HK-2 (cell line): ENCODE data around the gene RAG1.

Experiments
- DNase-seq: peaks from one replicate; pipeline ENCODE4 v3.0.0-alpha.2; 2018; ENCODE audit not compliant: unreplicated experiment

The RAG1 gene

DNA sequence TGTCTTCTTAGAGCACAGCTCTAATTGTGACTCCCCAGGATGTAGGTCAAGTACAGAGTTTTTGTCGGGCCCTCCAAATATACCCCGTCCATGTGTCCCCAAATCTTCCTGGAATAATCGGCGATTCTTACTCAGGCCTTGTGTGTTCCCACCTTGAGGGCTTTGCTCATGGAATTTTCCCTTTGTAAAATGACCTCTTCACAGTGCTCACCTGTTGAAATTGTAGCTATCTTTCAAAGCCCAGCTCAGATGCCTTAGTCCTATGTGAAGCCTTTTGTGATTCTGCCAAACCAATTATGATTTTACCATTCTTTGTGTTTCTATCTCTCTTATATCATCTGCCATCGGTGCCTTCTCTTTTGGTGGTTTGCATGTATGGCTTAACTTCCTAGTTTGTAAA lies 60.3 kb downstream of the RAG1 start:
- DNase-seq, result no peak

DNA sequence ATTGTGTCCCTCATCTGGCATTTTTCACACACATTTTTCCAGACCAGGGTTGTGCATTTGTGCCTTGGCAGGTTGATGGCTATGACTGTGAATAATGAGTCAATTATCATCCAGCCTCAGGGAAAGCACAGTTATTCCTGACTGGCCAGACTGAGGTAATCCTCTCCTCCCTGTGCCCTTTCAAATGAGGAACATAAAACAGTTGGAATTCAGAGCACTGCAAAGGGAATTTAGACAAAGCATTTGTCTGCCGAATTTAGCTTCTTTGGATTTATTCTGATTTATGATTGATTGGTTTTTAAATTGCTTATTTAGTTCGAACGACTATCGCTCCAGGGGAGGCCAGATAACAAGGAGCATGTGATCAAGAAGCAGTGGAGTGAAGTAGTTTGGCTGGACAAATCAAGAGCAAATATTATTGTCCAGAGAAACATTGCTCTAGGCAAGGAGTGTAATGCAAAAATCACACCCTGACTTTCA lies 61.0 kb downstream of the RAG1 start:
- DNase-seq, result no peak
